Activated T-cell treated with anti-CD3 and anti-CD28 coated beads for 1 hour (primary cell): ENCODE data around the gene OR6M1.

Source experiments
- DNase-seq: peaks from one replicate; pipeline ENCODE4 v3.0.0-alpha.2; 2020; ENCODE audit warnings: low read depth

The OR6M1 gene

GRCh38 chr11:123775715-123776549, 30.2 kb downstream of the OR6M1 start:
- no peak for DNase-seq

- DNase-seq: no peak
Measured at GRCh38 chr11:123775289-123775688, 30.9 kb downstream of the OR6M1 start.

- no peak for DNase-seq
Measured at GRCh38 chr11:123773959-123774358, 32.2 kb downstream of the OR6M1 start.

- DNase-seq: no peak
Measured at GRCh38 chr11:123773026-123773425, 33.1 kb downstream of the OR6M1 start.

GRCh38 chr11:123771664-123772063, 34.5 kb downstream of the OR6M1 start:
- no peak for DNase-seq

GRCh38 chr11:123770712-123771111, 35.4 kb downstream of the OR6M1 start:
- no peak for DNase-seq

- no peak for DNase-seq
Measured at GRCh38 chr11:123765601-123766000, 40.5 kb downstream of the OR6M1 start.

- no peak for DNase-seq
Measured at GRCh38 chr11:123762422-123762821, 43.7 kb downstream of the OR6M1 start.

GRCh38 chr11:123760894-123761293, 45.3 kb downstream of the OR6M1 start:
- DNase-seq: no peak

- DNase-seq: no peak
Measured at GRCh38 chr11:123757976-123758375, 48.2 kb downstream of the OR6M1 start.

GRCh38 chr11:123755813-123756212, 50.3 kb downstream of the OR6M1 start:
- no peak for DNase-seq
